ENCODE measurements around the gene ZNF462. TPM values are rescaled to one million over a fixed set of nuclear protein-coding genes. Genes with fewer than 3 reads are reported as not detected.
A peak's percentile ranks its signal among the peaks of the same experiment; 100 is the strongest.

Gene ZNF462
- total RNA-seq, 6 donors from 2014 or later = 17.9 to 85.9 (median 21.2) TPM

- peaks cover 0 to 13% (median 7%) of the 10 kb centered on the region in 4 donors for H3K4me1 ChIP-seq
- no peak for DNase-seq
- no peaks in the 10 kb centered on the region for H3K27me3 ChIP-seq
- TF ChIP-seq POLR2AphosphoS5 (IDR thresholded peaks at IDR 0.05) (no peak), POLR2A (IDR thresholded peaks at IDR 0.05) (no peak), CTCF (IDR thresholded peaks at IDR 0.05) (no peak), EP300 (IDR thresholded peaks at IDR 0.05) (no peak)
- H3K36me3 ChIP-seq = peaks cover 0 to 54% (median 9%) of the 10 kb centered on the region in 4 donors
- no peak overlapping the region for H3K4me3 ChIP-seq
- H3K9me3 ChIP-seq = no peaks in the 10 kb centered on the region
- no peak for ATAC-seq (ENCODE audit: low FRiP score in 2 of 2)
- H3K27ac ChIP-seq = no peak overlapping the region
- 81 to 90% methylated on average over 4 of the region's 4 CpGs for WGBS, 2 donors
These were observed 68.5 kb downstream of the ZNF462 start for GRCh38 chr9:106931466-106931865.

GRCh38 chr9:106932178-106932577 is 69.2 kb downstream of the ZNF462 start:
- Histone ChIP-seq H3K4me1 (peaks cover 0 to 13% (median 7%) of the 10 kb centered on the region in 4 donors), H3K27ac (no peak overlapping the region), H3K4me3 (no peak overlapping the region), H3K9me3 (no peaks in the 10 kb centered on the region), H3K27me3 (no peaks in the 10 kb centered on the region), H3K36me3 (peaks cover 0 to 51% (median 8%) of the 10 kb centered on the region in 4 donors)
- 82 to 89% methylated on average over 5 to 10 of the region's 10 CpGs for WGBS, 2 donors
- ATAC-seq (ENCODE audit: low FRiP score in 2 of 2) (no peak), DNase-seq (peak in 1 of 2 donors; percentile 44)
- TF ChIP-seq EP300 (IDR thresholded peaks at IDR 0.05) (no peak), POLR2A (IDR thresholded peaks at IDR 0.05) (no peak), CTCF (IDR thresholded peaks at IDR 0.05) (no peak), POLR2AphosphoS5 (IDR thresholded peaks at IDR 0.05) (no peak)

GRCh38 chr9:106932675-106933074 is 69.7 kb downstream of the ZNF462 start:
- 93 to 99% methylated on average over 3 of the region's 3 CpGs for WGBS, 2 donors
- no peaks in the 10 kb centered on the region for H3K9me3 ChIP-seq
- H3K4me1 ChIP-seq = peaks cover 0 to 13% (median 7%) of the 10 kb centered on the region in 4 donors
- H3K4me3 ChIP-seq = no peak overlapping the region
- H3K27ac ChIP-seq = no peak overlapping the region
- DNase-seq = no peak
- TF ChIP-seq CTCF (IDR thresholded peaks at IDR 0.05) (no peak), POLR2A (IDR thresholded peaks at IDR 0.05) (no peak), POLR2AphosphoS5 (IDR thresholded peaks at IDR 0.05) (no peak), EP300 (IDR thresholded peaks at IDR 0.05) (no peak)
- peaks cover 0 to 46% (median 5%) of the 10 kb centered on the region in 4 donors for H3K36me3 ChIP-seq
- ATAC-seq (ENCODE audit: low FRiP score in 2 of 2) = no peak
- H3K27me3 ChIP-seq = no peaks in the 10 kb centered on the region

GRCh38 chr9:106933470-106933869 is 70.5 kb downstream of the ZNF462 start:
- no peak for ATAC-seq (ENCODE audit: low FRiP score in 2 of 2)
- Histone ChIP-seq H3K36me3 (peaks cover 0 to 41% (median 5%) of the 10 kb centered on the region in 4 donors), H3K27ac (no peak overlapping the region), H3K27me3 (no peaks in the 10 kb centered on the region), H3K9me3 (no peaks in the 10 kb centered on the region), H3K4me3 (no peak overlapping the region), H3K4me1 (peaks cover 0 to 13% (median 7%) of the 10 kb centered on the region in 4 donors)
- WGBS, 2 donors = 86 to 93% methylated on average over 2 of the region's 2 CpGs
- TF ChIP-seq POLR2A (IDR thresholded peaks at IDR 0.05) (no peak), CTCF (IDR thresholded peaks at IDR 0.05) (no peak), POLR2AphosphoS5 (IDR thresholded peaks at IDR 0.05) (no peak), EP300 (IDR thresholded peaks at IDR 0.05) (no peak)
- no peak for DNase-seq
